ENCODE measurements around the gene SPATA3. TPM values are rescaled to one million over a fixed set of nuclear protein-coding genes. Genes with fewer than 3 reads are reported as not detected.
A peak's percentile ranks its signal among the peaks of the same experiment; 100 is the strongest.

The SPATA3 gene
- total RNA-seq, 1 donor from 2014 or later = not detected

GRCh38 chr2:230955163-230955737 is 40.7 kb upstream of the SPATA3 start:
- Histone ChIP-seq H3K4me3 (no peak overlapping the region), H3K4me1 (no peaks in the 10 kb centered on the region), H3K9me3 (no peaks in the 10 kb centered on the region), H3K27ac (no peak overlapping the region), H3K36me3 (no peaks in the 10 kb centered on the region), H3K27me3 (peaks cover 22% of the 10 kb centered on the region)
- TF ChIP-seq CTCF (IDR thresholded peaks at IDR 0.05) = no peak
- ATAC-seq (no peak), DNase-seq (no peak)
- intact Hi-C loops (cut with DNase I) = no loop called here

GRCh38 chr2:230956827-230957755 is 38.8 kb upstream of the SPATA3 start:
- ATAC-seq (peak; percentile 88), DNase-seq (no peak)
- Histone ChIP-seq H3K9me3 (no peaks in the 10 kb centered on the region), H3K36me3 (no peaks in the 10 kb centered on the region), H3K27ac (no peak overlapping the region), H3K4me1 (no peaks in the 10 kb centered on the region), H3K27me3 (peaks cover 22% of the 10 kb centered on the region), H3K4me3 (peak overlapping the region; percentile 39)
- TF ChIP-seq CTCF (IDR thresholded peaks at IDR 0.05) = no peak
- intact Hi-C loops (cut with DNase I) = no loop called here

- TF ChIP-seq CTCF (IDR thresholded peaks at IDR 0.05) = no peak
- intact Hi-C loops (cut with DNase I) = no loop called here
- H3K27ac ChIP-seq = no peak overlapping the region
- H3K9me3 ChIP-seq = no peaks in the 10 kb centered on the region
- peak overlapping the region; percentile 39 for H3K4me3 ChIP-seq
- no peaks in the 10 kb centered on the region for H3K36me3 ChIP-seq
- DNase-seq (no peak), ATAC-seq (no peak)
- H3K27me3 ChIP-seq = peaks cover 22% of the 10 kb centered on the region
- no peaks in the 10 kb centered on the region for H3K4me1 ChIP-seq
These were observed 38.0 kb upstream of the SPATA3 start for GRCh38 chr2:230957756-230958391.

GRCh38 chr2:230958820-230959756 is 36.8 kb upstream of the SPATA3 start:
- no peaks in the 10 kb centered on the region for H3K4me1 ChIP-seq
- H3K9me3 ChIP-seq = no peaks in the 10 kb centered on the region
- H3K27me3 ChIP-seq = peaks cover 22% of the 10 kb centered on the region
- intact Hi-C loops (cut with DNase I) = no loop called here
- no peak overlapping the region for H3K27ac ChIP-seq
- no peaks in the 10 kb centered on the region for H3K36me3 ChIP-seq
- H3K4me3 ChIP-seq = no peak overlapping the region
- DNase-seq (no peak), ATAC-seq (no peak)
- no peak for TF ChIP-seq CTCF (IDR thresholded peaks at IDR 0.05)

GRCh38 chr2:230960026-230960425 is 35.9 kb upstream of the SPATA3 start:
- intact Hi-C loops (cut with DNase I) = no loop called here
- DNase-seq = no peak

More at GRCh38 chr2:230960026-230960425, 35.9 kb upstream of the SPATA3 start:
- Histone ChIP-seq H3K4me3 (no peak overlapping the region), H3K4me1 (no peaks in the 10 kb centered on the region), H3K9me3 (no peaks in the 10 kb centered on the region), H3K36me3 (no peaks in the 10 kb centered on the region), H3K27me3 (peaks cover 22% of the 10 kb centered on the region), H3K27ac (no peak overlapping the region)
- no peak for TF ChIP-seq CTCF (IDR thresholded peaks at IDR 0.05)
- ATAC-seq = no peak
